ENCODE measurements around the gene ESF1. TPM values are rescaled to one million over a fixed set of nuclear protein-coding genes. Genes with fewer than 3 reads are reported as not detected.

Gene ESF1
- polyA plus RNA-seq, 1 experiment, result 6.2 TPM

GRCh38 chr20:13793001-13793400 is 8.3 kb upstream of the ESF1 start:
- H3K4me3 ChIP-seq (ENCODE audit: low read depth, low read length), result no peak overlapping the region
- H3K9me3 ChIP-seq (ENCODE audit: control insufficient read depth, insufficient read depth, low read length), result no peaks in the 10 kb centered on the region
- TF ChIP-seq, protein P1, sequence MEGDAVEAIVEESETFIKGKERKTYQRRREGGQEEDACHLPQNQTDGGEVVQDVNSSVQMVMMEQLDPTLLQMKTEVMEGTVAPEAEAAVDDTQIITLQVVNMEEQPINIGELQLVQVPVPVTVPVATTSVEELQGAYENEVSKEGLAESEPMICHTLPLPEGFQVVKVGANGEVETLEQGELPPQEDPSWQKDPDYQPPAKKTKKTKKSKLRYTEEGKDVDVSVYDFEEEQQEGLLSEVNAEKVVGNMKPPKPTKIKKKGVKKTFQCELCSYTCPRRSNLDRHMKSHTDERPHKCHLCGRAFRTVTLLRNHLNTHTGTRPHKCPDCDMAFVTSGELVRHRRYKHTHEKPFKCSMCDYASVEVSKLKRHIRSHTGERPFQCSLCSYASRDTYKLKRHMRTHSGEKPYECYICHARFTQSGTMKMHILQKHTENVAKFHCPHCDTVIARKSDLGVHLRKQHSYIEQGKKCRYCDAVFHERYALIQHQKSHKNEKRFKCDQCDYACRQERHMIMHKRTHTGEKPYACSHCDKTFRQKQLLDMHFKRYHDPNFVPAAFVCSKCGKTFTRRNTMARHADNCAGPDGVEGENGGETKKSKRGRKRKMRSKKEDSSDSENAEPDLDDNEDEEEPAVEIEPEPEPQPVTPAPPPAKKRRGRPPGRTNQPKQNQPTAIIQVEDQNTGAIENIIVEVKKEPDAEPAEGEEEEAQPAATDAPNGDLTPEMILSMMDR (IDR thresholded peaks at IDR 0.05; ENCODE audit: low read depth, low read length), result no peak
- no peak overlapping the region for H3K27ac ChIP-seq (ENCODE audit: low read depth, low read length)
- no peak for DNase-seq (ENCODE audit: low read depth, low spot score)
- POLR2A ChIA-PET, result no interaction called here
- no peaks in the 10 kb centered on the region for H3K27me3 ChIP-seq (ENCODE audit: control insufficient read depth, insufficient read depth, low read length)
- CTCF ChIA-PET, result interaction anchor here (2.1 to 2.3 kb wide), 2 partner anchors 21 to 27 kb away, joined by 7 to 8 read pairs; no protein-coding TSS in a partner anchor

GRCh38 chr20:13791540-13792459 is 7.1 kb upstream of the ESF1 start:
- POLR2A ChIA-PET, result no interaction called here

DNA sequence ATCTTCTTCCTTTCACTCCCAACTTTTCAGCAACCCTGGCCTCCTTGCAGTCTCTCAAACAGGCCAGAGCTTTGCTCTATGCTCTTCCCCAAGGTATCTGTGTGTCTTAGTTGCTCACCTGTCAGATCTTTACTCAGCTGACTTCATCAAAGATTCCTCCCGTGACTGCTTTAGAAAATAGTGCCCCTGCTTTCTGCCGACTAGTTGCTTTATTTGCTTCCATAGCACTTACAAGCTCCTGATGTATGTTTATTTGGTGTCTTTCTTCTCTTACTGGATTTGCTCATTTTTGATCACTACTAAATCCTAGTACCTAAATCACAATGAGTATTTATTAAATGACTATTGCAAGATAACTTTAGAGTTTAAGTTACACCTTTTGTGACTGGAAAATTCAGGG is 6.0 kb upstream of the ESF1 start:
- Histone ChIP-seq H3K27ac (ENCODE audit: low read depth, low read length) (no peak overlapping the region), H3K4me3 (ENCODE audit: low read depth, low read length) (no peak overlapping the region), H3K27me3 (ENCODE audit: control insufficient read depth, insufficient read depth, low read length) (no peaks in the 10 kb centered on the region), H3K9me3 (ENCODE audit: control insufficient read depth, insufficient read depth, low read length) (no peaks in the 10 kb centered on the region)
- TF ChIP-seq, protein P1 (IDR thresholded peaks at IDR 0.05; ENCODE audit: low read depth, low read length), result no peak
- CTCF ChIA-PET, result no interaction called here
- POLR2A ChIA-PET, result no interaction called here
- DNase-seq (ENCODE audit: low read depth, low spot score), result no peak

More at GRCh38 chr20:13791540-13792459, 7.1 kb upstream of the ESF1 start:
- DNase-seq (ENCODE audit: low read depth, low spot score), result no peak
- H3K9me3 ChIP-seq (ENCODE audit: control insufficient read depth, insufficient read depth, low read length), result no peaks in the 10 kb centered on the region
- CTCF ChIA-PET, result interaction anchor here (2.1 to 2.3 kb wide), 2 partner anchors 20 to 28 kb away, joined by 7 to 8 read pairs; no protein-coding TSS in a partner anchor
- TF ChIP-seq, protein P1 (IDR thresholded peaks at IDR 0.05; ENCODE audit: low read depth, low read length), result no peak
- H3K4me3 ChIP-seq (ENCODE audit: low read depth, low read length), result no peak overlapping the region
- H3K27me3 ChIP-seq (ENCODE audit: control insufficient read depth, insufficient read depth, low read length), result no peaks in the 10 kb centered on the region
- no peak overlapping the region for H3K27ac ChIP-seq (ENCODE audit: low read depth, low read length)

GRCh38 chr20:13788167-13788834 is 3.6 kb upstream of the ESF1 start:
- TF ChIP-seq, protein P1 (IDR thresholded peaks at IDR 0.05; ENCODE audit: low read depth, low read length), result peak; percentile 70
- H3K27ac ChIP-seq (ENCODE audit: low read depth, low read length), result no peak overlapping the region
- no peak for DNase-seq (ENCODE audit: low read depth, low spot score)
- POLR2A ChIA-PET, result no interaction called here
- CTCF ChIA-PET, result interaction anchor here (0.5 to 2.5 kb wide), 37 partner anchors 8 to 863 kb away, joined by 3 to 39 read pairs (median 4); partner anchors contain the start of gene ISM1
- H3K27me3 ChIP-seq (ENCODE audit: control insufficient read depth, insufficient read depth, low read length), result no peaks in the 10 kb centered on the region
- no peak overlapping the region for H3K4me3 ChIP-seq (ENCODE audit: low read depth, low read length)
- H3K9me3 ChIP-seq (ENCODE audit: control insufficient read depth, insufficient read depth, low read length), result no peaks in the 10 kb centered on the region

Measured in AG04450 (cell line).